Uterus (tissue), 2 donors: Measurements from ENCODE around the gene SLC25A17.

Experiments
- POLR2A ChIP-seq, 2 donors: fragments of 450-650 bp; IDR thresholded peaks; one replicate each; pipeline ENCODE4 v1.6.1; 2016; ENCODE audit warnings: antibody characterized with exemption in 2 of 2, mild to moderate bottlenecking in 1 of 2, moderate library complexity in 1 of 2
- TF ChIP-seq, protein P1 (sequence below), 4 experiments: fragments of 200-600 bp in 2 of 4; fragments of 450-650 bp in 2 of 4; sonication (generic) in 2 of 4; IDR thresholded peaks; one replicate each; pipeline ENCODE4 v1.5.1; 2016 to 2019; ENCODE audit warnings: antibody characterized with exemption in 4 of 4, mild to moderate bottlenecking in 2 of 4, moderate library complexity in 1 of 4

DNA sequence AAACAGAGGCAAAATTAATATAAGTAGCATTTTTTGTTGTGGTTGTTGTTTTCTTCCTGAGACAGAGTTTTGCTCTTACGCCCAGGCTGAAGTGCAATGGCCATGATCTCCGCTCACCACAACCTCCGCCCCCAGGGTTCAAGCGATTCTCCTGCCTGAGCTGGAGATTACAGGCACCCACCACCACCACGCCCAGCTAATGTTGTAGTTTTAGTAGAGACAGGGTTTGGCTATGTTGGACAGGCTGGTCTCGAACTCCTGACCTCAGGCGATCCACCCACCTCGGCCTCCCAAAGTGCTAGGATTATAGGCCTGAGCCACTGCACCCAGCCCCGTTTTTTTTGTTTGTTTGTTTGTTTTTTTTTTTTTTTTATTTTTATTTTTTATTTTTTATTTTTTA lies 75.4 kb downstream of the SLC25A17 start:
- TF ChIP-seq, protein P1, sequence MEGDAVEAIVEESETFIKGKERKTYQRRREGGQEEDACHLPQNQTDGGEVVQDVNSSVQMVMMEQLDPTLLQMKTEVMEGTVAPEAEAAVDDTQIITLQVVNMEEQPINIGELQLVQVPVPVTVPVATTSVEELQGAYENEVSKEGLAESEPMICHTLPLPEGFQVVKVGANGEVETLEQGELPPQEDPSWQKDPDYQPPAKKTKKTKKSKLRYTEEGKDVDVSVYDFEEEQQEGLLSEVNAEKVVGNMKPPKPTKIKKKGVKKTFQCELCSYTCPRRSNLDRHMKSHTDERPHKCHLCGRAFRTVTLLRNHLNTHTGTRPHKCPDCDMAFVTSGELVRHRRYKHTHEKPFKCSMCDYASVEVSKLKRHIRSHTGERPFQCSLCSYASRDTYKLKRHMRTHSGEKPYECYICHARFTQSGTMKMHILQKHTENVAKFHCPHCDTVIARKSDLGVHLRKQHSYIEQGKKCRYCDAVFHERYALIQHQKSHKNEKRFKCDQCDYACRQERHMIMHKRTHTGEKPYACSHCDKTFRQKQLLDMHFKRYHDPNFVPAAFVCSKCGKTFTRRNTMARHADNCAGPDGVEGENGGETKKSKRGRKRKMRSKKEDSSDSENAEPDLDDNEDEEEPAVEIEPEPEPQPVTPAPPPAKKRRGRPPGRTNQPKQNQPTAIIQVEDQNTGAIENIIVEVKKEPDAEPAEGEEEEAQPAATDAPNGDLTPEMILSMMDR (IDR thresholded peaks at IDR 0.05): no peak
- no peak for TF ChIP-seq POLR2A (IDR thresholded peaks at IDR 0.05)
